NCI-H526 treated with DMSO at 0.1 percent for 48 hours (cell line): ENCODE results near the gene CST8.

ENCODE experiments used
- DNase-seq: peaks from one replicate; lab custom pipeline; 2025; lab: John Stamatoyannopoulos, UW

The CST8 gene

GRCh38 chr20:23476015-23476754 is 14.7 kb upstream of the CST8 start:
- no peak for DNase-seq

GRCh38 chr20:23477223-23477622 is 13.7 kb upstream of the CST8 start:
- no peak for DNase-seq

GRCh38 chr20:23479043-23479442 is 11.9 kb upstream of the CST8 start:
- no peak for DNase-seq

- no peak for DNase-seq
These were observed 8.8 kb upstream of the CST8 start for GRCh38 chr20:23482138-23482537.

- no peak for DNase-seq
These were observed 6.8 kb upstream of the CST8 start for GRCh38 chr20:23484081-23484480.

- DNase-seq, result no peak
These were observed 2.4 kb upstream of the CST8 start for GRCh38 chr20:23488470-23488869.

- no peak for DNase-seq
These were observed 1.9 kb upstream of the CST8 start for GRCh38 chr20:23488996-23489395.

- no peak for DNase-seq
These were observed 1.4 kb downstream of the CST8 start for GRCh38 chr20:23492292-23492691.

- DNase-seq, result no peak
These were observed 2.4 kb downstream of the CST8 start for GRCh38 chr20:23493172-23493772.

GRCh38 chr20:23497536-23497935 is 6.6 kb downstream of the CST8 start:
- DNase-seq, result no peak

GRCh38 chr20:23501926-23502325 is 11.0 kb downstream of the CST8 start:
- DNase-seq, result no peak

GRCh38 chr20:23503649-23504048 is 12.7 kb downstream of the CST8 start:
- no peak for DNase-seq

- DNase-seq, result no peak
These were observed 16.4 kb downstream of the CST8 start for GRCh38 chr20:23507346-23507745.

GRCh38 chr20:23508449-23509229 is 17.7 kb downstream of the CST8 start:
- DNase-seq, result no peak

- no peak for DNase-seq
These were observed 18.5 kb downstream of the CST8 start for GRCh38 chr20:23509247-23509913.

- DNase-seq, result no peak
These were observed 19.2 kb downstream of the CST8 start for GRCh38 chr20:23510000-23510590.

GRCh38 chr20:23513164-23513563 is 22.2 kb downstream of the CST8 start:
- DNase-seq, result no peak

- no peak for DNase-seq
These were observed 23.9 kb downstream of the CST8 start for GRCh38 chr20:23514848-23515247.

- no peak for DNase-seq
These were observed 24.5 kb downstream of the CST8 start for GRCh38 chr20:23515250-23515939.

GRCh38 chr20:23517719-23518118 is 26.8 kb downstream of the CST8 start:
- DNase-seq, result no peak

- DNase-seq, result no peak
These were observed 28.6 kb downstream of the CST8 start for GRCh38 chr20:23519556-23519955.

GRCh38 chr20:23520185-23520584 is 29.3 kb downstream of the CST8 start:
- no peak for DNase-seq
